SK-N-SH (cell line): ENCODE results near the gene PDE11A.

Experiments
- FOXJ3 ChIP-seq: sonication (generic); formaldehyde crosslinking; IDR thresholded peaks from 2 replicates; pipeline ENCODE4 v1.5.1; 2020; ENCODE audit warnings: mild to moderate bottlenecking, missing genetic modification reagents
- FOXM1 ChIP-seq: IDR thresholded peaks from 2 replicates; pipeline ENCODE4 v1.4.0; 2012; ENCODE audit warnings: low read depth, mild to moderate bottlenecking
- MXI1 ChIP-seq: IDR thresholded peaks from 2 replicates; pipeline ENCODE4 v1.6.1; 2012; ENCODE audit warnings: mild to moderate bottlenecking, low read depth, low read length, improper control_type of control experiment
- NFIC ChIP-seq: IDR thresholded peaks from 2 replicates; pipeline ENCODE4 v1.4.0; 2012; ENCODE audit warnings: borderline replicate concordance
- TF ChIP-seq, protein P1 (sequence below): fragments of 200-600 bp; sonication (generic); IDR thresholded peaks from 2 replicates; pipeline ENCODE4 v1.6.1; 2017; ENCODE audit warnings: antibody characterized with exemption, mild to moderate bottlenecking, moderate library complexity

DNA sequence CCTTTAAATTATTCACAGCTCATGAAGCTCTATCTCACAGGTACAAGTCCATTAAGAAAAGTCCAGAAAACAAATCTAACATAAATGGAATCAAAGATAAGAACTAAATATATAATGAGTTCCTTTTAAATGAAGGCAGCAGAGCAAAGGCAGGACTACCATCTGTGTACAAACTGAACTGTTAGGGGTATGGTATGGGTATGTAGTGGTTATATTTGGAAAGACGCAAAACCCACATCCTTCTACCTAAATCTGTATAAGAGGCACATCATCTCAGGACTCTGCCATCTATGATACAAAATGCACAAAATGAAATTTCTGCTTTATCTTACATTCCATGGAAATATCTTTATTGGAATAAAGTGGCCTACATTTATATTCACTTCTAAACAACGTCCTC lies 59.9 kb downstream of the PDE11A start:
- no peak for TF ChIP-seq FOXJ3 (CRISPR knock-in tag)
- TF ChIP-seq NFIC: no peak
- TF ChIP-seq FOXM1: no peak
- no peak for TF ChIP-seq MXI1
- TF ChIP-seq, protein P1, sequence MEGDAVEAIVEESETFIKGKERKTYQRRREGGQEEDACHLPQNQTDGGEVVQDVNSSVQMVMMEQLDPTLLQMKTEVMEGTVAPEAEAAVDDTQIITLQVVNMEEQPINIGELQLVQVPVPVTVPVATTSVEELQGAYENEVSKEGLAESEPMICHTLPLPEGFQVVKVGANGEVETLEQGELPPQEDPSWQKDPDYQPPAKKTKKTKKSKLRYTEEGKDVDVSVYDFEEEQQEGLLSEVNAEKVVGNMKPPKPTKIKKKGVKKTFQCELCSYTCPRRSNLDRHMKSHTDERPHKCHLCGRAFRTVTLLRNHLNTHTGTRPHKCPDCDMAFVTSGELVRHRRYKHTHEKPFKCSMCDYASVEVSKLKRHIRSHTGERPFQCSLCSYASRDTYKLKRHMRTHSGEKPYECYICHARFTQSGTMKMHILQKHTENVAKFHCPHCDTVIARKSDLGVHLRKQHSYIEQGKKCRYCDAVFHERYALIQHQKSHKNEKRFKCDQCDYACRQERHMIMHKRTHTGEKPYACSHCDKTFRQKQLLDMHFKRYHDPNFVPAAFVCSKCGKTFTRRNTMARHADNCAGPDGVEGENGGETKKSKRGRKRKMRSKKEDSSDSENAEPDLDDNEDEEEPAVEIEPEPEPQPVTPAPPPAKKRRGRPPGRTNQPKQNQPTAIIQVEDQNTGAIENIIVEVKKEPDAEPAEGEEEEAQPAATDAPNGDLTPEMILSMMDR: no peak
